ENCODE data around the gene MAGEA8. TPM values are rescaled to one million over a fixed set of nuclear protein-coding genes. Genes with fewer than 3 reads are reported as not detected.
"Not testable (repeated sequence)": the region's sequence is repeated elsewhere in the genome, so short reads cannot be mapped to it uniquely, and the experiment has no call there.

The MAGEA8 gene
- not detected in 2 replicates for total RNA-seq (2014; rRNA removed; shearing (Covaris generic))

GRCh38 chrX:149881081-149881711 is at the start of gene MAGEA8:
MAGEA8 (plus strand) TSS chrX:149881183; CDS start chrX:149884273, 3,090 bp downstream.
- DNase-seq (ENCODE audit: low spot score), result no peak

DNA sequence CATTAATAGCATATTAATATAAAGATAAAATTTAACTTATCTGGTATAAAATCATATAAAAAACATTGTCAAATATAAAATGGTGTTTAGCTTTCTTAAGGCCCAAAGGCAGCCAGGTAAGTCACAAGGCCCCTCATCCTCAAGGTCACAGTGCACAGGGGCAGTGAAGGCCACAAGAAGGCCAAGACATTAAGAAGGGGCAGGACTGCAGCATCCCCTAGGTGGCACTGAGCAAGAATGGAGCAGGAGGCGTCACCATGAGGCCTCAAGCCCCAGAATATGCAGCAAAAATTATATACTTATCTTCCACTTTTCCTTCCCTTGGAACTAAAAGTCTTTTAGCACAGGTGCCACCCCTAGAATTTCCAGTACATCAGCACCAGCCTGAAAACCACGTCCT is 49.5 kb upstream of the MAGEA8 start:
- DNase-seq (ENCODE audit: low spot score), result no peak

DNA sequence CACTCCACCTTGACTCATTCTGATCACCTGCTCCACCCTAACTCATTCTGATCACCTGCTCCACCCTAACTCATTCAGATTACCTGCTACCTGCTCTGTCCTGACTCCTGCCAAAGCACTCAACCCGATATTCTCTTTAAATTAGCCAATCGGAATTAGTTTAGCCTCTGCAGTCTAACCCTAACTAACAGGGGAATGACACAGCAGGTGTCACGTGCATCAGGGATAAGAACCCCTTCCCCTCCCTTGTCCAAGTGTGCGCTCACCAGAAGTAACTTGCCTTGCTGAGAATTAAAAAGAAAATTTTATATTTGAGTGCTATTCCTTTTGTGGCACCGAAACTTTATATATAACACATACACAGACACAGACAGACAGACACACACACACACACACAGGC is 44.3 kb upstream of the MAGEA8 start:
- not testable (repeated sequence) for DNase-seq (ENCODE audit: low spot score)

GRCh38 chrX:149837167-149837566 is 43.8 kb upstream of the MAGEA8 start:
- no peak for DNase-seq (ENCODE audit: low spot score)

- no peak for DNase-seq (ENCODE audit: low spot score)
Measured at GRCh38 chrX:149837639-149838038, 43.3 kb upstream of the MAGEA8 start.

DNA sequence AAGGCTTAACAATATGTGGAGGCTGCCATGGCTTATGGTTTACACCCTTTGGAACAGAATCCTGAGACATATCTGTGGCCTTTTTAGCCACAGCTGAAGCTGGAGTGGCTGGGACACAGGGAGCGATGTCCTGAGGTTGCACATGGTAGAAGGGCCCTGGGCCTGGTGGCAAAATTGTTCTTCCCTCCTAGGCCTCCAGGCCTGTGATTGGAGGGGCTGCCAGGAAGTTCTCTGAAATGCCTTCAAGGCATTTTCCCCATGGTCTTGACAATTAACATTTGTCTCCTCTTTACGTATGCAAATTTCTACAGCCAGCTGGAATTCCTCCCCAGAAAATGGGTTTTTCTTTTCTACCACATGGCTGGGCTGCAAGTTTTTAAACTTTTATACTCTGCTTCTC is 39.1 kb upstream of the MAGEA8 start:
- no peak for DNase-seq (ENCODE audit: low spot score)

- no peak for DNase-seq (ENCODE audit: low spot score)
Measured at GRCh38 chrX:149845385-149845784, 35.6 kb upstream of the MAGEA8 start.

GRCh38 chrX:149846789-149847188 is 34.2 kb upstream of the MAGEA8 start:
- DNase-seq (ENCODE audit: low spot score), result no peak

- no peak for DNase-seq (ENCODE audit: low spot score)
Measured at GRCh38 chrX:149848855-149849254, 32.1 kb upstream of the MAGEA8 start.

GRCh38 chrX:149849787-149850186 is 31.2 kb upstream of the MAGEA8 start:
- no peak for DNase-seq (ENCODE audit: low spot score)

GRCh38 chrX:149851864-149852263 is 29.1 kb upstream of the MAGEA8 start:
- no peak for DNase-seq (ENCODE audit: low spot score)

DNA sequence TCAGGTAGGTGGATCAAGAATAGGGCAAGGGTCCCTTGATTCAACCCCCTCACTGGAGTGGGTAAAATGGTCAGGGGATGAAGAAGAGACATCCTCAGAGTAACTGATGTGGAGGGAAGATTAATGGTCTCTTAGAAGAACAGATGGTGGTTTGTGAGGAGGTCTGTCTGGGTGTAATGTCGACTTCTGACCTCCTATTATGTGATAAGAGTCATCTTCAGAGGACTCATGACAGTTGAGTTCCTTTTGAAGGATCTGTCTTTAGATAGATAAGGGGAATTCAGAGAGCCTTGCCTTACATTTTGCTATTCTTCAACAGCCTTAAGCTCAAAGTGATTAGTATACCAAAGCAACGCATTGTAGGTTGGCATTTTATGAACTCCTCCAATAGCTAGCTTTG is 27.1 kb upstream of the MAGEA8 start:
- no peak for DNase-seq (ENCODE audit: low spot score)

- no peak for DNase-seq (ENCODE audit: low spot score)
Measured at GRCh38 chrX:149858592-149858991, 22.4 kb upstream of the MAGEA8 start.

DNA sequence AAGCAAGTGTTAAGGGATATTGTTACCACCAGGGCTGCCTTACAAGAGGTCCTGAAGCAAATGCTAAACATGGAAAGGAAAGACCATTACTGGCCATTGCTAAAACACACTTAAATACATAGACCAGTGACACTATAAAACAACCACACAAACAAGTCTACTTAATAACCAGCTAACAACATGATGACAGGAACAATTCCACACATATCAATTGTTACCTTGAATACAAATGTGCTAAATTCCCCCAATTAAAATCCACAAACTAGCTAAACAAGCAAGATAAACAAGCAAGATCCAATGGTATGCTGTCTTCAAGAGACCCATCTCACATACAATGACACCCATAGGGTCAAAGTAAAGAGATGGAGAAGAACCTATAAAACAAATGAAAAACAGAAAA is 20.5 kb upstream of the MAGEA8 start:
- no peak for DNase-seq (ENCODE audit: low spot score)

DNA sequence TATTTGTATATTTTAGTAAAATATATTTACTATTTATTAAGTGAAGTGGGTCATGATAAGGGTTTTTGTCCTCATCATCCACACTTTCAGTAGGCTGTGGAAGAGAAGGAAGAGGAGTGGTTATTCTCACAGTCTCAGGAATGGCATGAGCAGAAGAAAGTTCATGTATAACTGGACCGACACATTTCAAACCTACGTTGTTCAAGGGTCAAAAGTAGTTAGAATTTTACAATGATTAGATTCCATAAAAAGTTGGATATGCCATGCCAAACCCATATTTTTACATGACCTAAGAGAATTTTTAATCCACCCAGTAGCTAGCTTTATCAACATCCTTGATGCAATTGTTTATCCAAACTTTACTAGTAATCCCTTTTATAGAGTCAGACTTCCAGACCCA is 15.6 kb upstream of the MAGEA8 start:
- DNase-seq (ENCODE audit: low spot score), result no peak

DNA sequence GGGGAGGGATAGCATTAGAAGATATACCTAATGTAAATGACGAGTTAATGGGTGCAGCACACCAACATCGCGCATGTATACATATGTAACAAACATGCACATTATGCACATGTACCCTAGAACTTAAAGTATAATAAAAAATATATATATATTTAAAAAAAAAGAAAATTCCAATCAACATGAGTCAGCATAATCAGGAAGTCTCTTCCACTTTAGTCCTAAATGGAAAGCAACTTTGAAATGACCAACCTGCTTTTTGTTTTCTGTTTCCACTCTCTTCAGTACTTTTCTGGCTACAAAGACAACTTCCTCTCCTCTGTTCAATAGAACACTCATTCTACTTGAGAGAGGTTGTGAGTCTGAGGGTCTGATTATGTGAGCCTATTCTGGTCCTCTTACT is 13.5 kb upstream of the MAGEA8 start:
- no peak for DNase-seq (ENCODE audit: low spot score)

DNA sequence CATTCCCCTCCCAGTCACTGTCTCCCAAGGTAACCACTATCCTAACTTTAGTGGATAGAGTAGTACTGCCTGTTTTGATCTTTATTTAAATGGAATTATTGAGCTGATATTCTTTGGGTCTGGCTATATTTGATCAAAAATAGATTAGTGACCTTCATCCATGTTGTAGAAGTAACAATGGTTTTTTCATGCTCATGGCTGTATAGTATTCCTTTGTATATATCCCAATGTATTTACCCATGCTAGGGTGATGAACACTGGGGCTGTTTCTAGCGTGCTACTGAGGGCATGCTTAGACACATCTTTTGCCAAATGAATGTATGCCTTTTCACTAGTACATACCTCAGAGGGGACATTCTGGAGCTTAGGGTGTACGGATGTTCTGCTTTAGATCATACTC is 10.1 kb upstream of the MAGEA8 start:
- no peak for DNase-seq (ENCODE audit: low spot score)

- DNase-seq (ENCODE audit: low spot score), result no peak
Measured at GRCh38 chrX:149871433-149871832, 9.6 kb upstream of the MAGEA8 start.

GRCh38 chrX:149871940-149872339 is 9.0 kb upstream of the MAGEA8 start:
- DNase-seq (ENCODE audit: low spot score), result peak; percentile 45

- DNase-seq (ENCODE audit: low spot score), result peak; percentile 11
Measured at GRCh38 chrX:149877157-149877556, 3.8 kb upstream of the MAGEA8 start.

DNA sequence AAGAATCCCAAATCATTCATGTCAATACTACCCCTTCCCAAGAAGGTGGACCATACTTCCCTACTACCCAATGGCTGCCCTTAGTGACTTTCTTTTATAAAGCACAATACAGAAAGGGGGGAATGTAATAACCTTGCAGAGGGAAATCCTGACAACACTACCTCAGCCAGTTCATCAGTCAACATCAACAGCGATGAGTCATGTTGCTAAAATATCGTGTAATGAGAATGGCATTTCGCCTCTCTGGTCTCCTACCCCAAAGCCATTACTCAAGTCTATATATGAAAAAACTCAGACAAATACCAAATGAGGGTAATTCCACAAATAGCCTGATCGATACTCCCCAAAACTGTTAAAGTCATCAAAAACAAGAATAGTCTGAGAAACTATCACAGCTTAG is 3.3 kb upstream of the MAGEA8 start:
- DNase-seq (ENCODE audit: low spot score), result peak; percentile 70

DNA sequence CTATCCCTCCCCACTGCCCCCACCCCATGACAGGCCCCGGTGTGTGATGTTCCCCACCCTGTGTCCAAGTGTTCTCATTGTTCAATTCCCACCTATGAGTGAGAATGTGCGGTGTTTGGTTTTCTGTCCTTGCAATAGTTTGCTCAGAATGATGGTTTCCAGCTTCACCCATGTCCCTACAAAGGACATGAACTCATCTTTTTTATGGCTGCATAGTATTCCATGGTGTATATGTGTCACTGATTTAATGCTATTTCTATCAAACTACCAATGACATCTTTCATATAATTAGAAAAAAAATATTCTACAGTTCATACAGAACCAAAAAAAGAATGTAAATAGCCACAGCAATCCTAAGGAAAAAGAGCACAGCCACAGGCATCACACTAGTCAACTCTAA is 9.8 kb downstream of the MAGEA8 start:
- not testable (repeated sequence) for DNase-seq (ENCODE audit: low spot score)

- no peak for DNase-seq (ENCODE audit: low spot score)
Measured at GRCh38 chrX:149898554-149898953, 17.6 kb downstream of the MAGEA8 start.
